GM12873 (cell line): ENCODE measurements around the gene GRIA2.

Experiments used
- TF ChIP-seq, protein P1 (sequence below): IDR thresholded peaks from 2 replicates; pipeline ENCODE4 v1.5.1; 2012; ENCODE audit warnings: low read depth, mild to moderate bottlenecking, moderate library complexity, low read length, control low read depth; ENCODE audit not compliant: insufficient read depth; ENCODE audit errors: missing control alignments

GRIA2 gene

DNA sequence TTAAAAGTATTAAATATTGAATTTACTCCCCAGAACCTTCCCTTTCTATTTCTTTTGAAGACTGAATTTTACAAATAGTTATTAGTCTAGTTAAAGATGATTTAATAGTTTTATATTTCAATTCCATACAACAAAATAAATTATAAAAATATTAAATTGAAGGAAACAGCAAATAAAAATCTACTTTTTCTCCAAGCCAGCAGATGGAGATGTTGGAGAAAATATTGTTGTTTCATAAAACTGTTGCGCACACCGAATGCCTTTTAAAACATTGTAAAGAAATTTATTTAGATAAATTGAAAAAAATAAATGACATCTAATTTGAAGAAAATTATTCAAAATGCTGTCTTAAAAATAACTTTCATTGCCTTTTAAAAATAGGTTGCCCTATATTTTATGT is 5.5 kb downstream of the GRIA2 start:
- TF ChIP-seq, protein P1, sequence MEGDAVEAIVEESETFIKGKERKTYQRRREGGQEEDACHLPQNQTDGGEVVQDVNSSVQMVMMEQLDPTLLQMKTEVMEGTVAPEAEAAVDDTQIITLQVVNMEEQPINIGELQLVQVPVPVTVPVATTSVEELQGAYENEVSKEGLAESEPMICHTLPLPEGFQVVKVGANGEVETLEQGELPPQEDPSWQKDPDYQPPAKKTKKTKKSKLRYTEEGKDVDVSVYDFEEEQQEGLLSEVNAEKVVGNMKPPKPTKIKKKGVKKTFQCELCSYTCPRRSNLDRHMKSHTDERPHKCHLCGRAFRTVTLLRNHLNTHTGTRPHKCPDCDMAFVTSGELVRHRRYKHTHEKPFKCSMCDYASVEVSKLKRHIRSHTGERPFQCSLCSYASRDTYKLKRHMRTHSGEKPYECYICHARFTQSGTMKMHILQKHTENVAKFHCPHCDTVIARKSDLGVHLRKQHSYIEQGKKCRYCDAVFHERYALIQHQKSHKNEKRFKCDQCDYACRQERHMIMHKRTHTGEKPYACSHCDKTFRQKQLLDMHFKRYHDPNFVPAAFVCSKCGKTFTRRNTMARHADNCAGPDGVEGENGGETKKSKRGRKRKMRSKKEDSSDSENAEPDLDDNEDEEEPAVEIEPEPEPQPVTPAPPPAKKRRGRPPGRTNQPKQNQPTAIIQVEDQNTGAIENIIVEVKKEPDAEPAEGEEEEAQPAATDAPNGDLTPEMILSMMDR = no peak

DNA sequence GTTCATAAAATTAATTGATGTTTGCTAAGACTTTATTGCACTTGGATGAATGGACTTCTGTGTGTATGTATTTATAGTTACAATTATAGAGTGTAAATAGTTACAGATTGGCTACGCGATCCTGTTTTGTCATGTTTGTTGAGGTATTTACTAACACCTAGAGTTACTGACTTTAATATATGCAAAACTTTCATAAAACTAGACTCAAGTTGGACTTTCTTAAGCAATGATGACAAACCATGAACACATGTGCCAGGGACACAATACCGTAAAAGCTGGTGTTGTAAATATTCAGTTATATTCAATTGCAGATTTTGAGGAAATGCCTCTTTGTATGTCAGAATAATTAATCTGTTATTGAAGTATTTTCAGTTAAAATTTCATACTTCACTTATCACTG is 6.1 kb downstream of the GRIA2 start:
- TF ChIP-seq, protein P1 = no peak

DNA sequence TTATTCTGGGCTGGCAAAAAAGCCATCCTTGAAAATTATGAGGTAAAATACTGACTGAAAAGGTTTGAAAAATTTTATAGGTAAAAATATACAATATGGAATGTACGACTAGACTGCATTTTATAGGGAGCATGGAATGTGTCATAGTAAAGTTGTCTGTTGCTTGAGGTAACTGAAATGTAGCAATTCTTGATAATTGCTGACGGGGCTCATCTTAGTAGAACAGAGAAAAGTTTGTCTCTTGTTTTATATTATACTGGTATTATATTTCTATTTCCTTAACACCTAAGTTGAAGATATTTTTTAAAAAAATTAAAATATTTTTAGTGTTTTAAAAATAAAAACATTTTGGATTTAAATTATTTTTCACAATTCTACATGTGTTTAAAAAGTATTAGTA is 11.0 kb downstream of the GRIA2 start:
- TF ChIP-seq, protein P1 = no peak

DNA sequence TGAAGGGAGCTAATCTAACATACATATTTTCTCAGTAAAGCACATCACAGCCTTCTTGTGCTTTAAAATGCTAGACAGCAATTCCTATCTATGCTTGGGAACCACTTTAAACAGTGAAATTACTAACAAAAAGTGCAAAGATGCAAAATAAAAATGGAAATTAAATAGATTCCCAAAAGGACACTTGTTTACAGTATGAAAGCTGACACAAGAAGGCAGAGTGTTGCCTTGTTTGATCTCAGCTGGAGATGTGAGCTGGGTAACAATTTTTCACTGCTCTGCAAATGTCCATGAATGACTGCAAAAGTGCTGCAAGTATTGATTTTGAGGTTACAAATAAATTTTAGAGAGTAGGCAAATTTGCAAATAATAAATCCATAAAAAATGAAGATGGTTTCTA is 22.3 kb downstream of the GRIA2 start:
- TF ChIP-seq, protein P1 = no peak

DNA sequence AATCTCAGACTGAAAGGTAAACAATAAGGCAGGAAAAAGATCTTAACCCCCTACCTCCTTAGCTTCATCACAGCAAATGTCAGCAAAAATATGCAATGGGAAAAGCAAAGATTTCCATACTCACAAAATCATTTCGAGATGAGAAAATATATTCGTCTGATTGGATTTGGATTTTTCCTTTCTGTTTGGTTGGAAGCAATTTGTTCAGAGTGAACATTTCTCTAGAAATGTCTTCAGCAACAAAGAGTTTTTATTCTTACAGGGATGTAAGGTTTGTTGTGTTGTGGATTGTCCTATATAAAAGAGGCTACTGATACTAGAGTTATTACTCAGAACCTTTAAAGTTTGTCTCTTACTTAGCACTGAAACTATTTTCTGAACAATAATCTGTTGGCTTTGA is 23.8 kb downstream of the GRIA2 start:
- TF ChIP-seq, protein P1 = no peak

DNA sequence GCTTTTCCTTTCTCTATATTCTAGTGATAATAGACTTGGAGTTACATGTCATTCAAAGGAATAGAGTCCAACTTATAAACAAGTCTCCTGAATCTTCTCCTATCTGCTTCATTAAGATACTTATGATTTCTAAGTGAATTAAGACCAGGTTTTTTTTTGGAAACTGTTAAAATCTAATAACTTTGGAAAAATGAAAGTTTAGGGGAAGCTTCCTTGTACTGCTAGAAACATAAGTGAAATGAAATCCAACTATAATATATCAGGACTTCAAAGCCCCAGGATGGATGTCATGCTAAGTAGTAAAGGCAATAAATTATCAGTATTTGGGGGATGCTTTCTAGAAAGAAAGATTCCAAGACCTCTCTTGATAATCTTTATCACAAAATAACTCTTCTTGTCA is 24.8 kb downstream of the GRIA2 start:
- TF ChIP-seq, protein P1 = no peak

DNA sequence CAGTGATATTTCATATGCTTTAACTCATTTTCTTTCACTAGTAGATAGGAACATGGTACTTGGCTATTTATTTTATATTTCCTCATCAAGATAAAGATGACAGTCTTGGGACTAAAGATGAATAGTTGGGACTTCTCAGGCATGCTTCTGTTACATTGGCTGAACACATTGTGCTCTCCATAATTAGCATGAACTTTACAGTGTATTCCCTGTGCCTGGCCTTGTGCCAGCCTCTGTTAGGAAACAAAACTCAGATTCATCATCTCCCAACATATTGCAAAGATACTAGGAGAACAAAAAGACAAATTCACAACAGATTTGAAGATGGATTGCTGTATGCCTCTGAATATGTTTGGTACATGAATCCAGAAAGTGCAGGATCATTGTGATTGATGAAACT is 26.4 kb downstream of the GRIA2 start:
- TF ChIP-seq, protein P1 = no peak
